ENCODE measurements around the gene HMG20B.
"Not testable (repeated sequence)": the region's sequence is repeated elsewhere in the genome, so short reads cannot be mapped to it uniquely, and the experiment has no call there.

Gene HMG20B

DNA sequence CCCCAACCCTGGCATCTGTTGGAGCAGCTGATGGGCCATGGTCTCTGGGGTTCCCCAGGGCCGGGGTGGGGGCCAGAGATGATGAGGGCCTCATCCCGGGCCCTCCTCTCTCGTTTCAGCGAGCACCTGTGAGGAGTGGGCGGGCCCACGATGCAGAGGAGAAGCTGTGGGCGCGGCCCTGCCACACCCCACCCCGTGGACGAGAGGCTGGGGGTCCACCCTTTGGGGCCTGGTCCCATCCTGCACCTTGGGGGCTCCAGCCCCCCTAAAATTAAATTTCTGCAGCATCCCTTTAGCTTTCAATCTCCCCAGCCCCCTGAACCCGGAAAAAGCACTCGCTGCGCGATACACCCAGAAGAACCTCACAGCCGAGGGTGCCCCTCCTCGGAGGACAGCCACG is 5.6 kb downstream of the HMG20B start:
- FAIRE-seq = no peak
- TF ChIP-seq, protein P1, sequence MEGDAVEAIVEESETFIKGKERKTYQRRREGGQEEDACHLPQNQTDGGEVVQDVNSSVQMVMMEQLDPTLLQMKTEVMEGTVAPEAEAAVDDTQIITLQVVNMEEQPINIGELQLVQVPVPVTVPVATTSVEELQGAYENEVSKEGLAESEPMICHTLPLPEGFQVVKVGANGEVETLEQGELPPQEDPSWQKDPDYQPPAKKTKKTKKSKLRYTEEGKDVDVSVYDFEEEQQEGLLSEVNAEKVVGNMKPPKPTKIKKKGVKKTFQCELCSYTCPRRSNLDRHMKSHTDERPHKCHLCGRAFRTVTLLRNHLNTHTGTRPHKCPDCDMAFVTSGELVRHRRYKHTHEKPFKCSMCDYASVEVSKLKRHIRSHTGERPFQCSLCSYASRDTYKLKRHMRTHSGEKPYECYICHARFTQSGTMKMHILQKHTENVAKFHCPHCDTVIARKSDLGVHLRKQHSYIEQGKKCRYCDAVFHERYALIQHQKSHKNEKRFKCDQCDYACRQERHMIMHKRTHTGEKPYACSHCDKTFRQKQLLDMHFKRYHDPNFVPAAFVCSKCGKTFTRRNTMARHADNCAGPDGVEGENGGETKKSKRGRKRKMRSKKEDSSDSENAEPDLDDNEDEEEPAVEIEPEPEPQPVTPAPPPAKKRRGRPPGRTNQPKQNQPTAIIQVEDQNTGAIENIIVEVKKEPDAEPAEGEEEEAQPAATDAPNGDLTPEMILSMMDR (IDR thresholded peaks at IDR 0.05; ENCODE audit: insufficient read depth, missing control alignments) = no peak
- DNase-seq (ENCODE audit: insufficient read length, low spot score) = no peak

DNA sequence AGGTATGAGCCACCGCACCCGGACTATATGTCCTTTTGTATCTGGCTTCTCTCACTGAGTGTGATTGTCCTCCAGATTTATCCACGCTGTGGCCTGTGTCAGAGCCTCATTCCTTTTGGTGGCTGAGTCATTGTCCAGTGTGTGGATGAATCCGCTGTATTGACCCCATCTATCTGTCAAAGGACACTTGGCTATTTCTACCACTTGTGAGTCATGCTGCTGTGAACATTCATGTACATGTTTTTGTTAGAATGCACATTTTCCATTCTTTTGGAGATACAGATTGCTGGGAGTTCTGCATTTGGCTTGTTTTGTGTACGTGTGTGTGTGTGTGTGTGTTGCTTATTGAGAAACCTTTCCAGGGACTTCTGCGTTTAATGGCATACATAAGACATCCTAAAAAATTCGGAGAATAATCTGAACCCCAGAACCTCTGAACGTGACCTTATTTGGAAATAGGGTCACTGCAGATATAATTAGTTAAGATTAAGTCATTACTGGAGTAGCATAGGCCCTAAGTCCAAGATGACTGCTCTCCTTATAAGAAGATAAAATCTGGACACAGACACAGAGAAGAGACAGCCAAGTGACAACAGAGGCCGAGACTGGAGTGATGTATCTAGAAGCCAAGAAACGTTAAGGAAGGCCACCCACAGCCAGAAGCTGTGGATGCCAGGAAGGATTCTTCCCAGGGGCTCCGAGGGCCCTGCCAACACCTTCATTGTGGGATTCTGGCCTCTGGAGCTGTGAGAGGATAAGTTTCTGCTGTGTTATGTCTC is 7.6 kb downstream of the HMG20B start:
- TF ChIP-seq, protein P1 (IDR thresholded peaks at IDR 0.05; ENCODE audit: insufficient read depth, missing control alignments) = no peak
- DNase-seq (ENCODE audit: insufficient read length, low spot score) (no peak), FAIRE-seq (no peak)

DNA sequence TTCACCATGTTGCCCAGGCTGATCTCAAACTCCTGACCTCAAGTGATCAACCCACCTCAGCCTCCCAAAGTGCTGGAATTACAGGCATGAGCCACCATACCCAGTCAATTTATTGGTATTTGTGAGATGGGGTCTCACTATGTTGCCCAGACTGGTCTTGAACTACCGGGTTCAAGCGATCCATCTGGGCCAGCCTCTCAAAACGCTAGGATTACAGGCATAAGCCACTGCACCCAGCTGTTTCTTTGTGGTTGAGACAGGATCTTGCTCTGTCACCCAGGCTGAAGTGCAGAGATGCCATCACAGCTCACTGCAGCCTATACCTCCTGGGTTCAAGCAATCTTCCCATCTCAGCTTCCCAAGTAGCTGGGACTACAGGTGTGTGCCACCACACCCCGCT is 9.0 kb downstream of the HMG20B start:
- FAIRE-seq; DNase-seq (ENCODE audit: insufficient read length, low spot score): not testable (repeated sequence)

DNA sequence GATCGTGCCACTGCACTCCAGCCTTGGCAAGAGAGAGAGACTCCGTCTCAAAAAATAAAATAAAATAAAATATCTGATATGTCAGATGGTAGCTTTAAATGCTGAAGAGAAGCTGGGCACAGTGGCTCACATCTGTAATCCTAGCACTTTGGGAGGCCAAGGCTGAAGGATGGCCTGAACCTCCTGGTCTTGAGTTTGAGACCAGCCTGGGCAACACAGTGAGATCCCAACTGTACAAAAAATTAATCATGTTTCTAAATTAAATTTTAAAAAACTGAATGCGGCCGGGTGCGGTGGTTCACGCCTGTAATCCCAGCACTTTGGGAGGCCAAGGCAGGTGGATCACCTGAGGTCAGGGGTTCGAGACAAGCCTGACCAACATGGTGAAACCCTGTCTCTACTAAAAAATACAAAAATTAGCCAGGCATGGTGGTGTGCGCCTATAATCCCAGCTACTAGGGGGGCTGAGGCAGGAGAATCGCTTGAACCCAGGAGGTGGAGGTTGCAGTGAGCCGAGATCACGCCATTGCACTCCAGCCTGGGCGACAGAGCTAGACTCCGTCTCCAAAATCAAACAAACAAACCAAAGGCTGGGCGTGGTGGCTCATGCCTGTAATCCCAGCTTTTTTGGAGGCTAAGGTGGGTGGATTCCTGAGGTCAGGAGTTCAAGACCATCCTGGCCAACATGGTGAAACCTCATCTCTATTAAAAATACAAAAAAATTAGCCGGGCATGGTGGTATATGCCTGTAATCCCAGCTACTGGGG is 11.5 kb downstream of the HMG20B start:
- not testable (repeated sequence) for FAIRE-seq; DNase-seq (ENCODE audit: insufficient read length, low spot score)

DNA sequence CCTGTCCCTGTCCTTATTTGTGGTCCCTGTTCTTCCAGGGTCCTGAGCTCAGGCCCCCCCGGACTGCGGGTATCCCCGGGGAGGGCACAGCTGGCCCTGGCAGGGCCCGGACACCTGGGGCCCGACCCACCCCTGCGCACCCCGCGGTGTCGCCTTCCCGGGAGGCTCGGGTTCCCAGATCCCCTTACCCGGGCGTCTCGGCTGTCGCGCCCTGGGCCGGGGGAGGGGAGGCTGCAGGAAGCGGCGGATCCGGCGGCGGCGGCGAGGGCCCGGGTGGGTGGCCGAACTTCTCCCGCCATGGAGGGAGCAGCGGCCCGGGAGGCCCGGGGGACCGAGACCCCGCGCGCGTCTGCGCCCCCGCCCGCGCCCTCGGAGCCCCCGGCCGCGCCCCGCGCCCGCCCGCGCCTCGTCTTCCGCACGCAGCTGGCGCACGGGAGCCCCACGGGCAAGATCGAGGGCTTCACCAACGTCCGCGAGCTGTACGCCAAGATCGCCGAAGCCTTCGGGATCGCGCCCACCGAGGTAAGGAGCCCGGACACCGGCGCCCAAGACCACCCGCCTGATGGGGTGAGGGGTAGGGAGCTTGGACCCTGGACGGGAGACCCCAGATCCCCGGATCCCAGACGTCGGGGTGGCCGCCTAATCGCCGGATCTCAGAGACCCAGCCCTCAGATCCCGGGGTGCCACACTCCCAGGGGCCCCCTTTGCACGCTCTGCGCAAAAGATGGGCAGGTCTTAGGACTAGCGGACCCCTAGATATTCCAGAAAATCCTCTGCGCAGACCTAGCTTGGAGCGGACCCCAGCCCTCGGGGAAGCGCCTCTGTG is 12.8 kb downstream of the HMG20B start, which contains the start of gene GIPC3:
TSS of gene GIPC3 (plus strand) at position 178 of the 826 bp plus-strand sequence. CDS start at position 298, 120 bp downstream.
- TF ChIP-seq, protein P1 (IDR thresholded peaks at IDR 0.05; ENCODE audit: insufficient read depth, missing control alignments) = no peak
- no peak for DNase-seq (ENCODE audit: insufficient read length, low spot score)
- FAIRE-seq = no peak

DNA sequence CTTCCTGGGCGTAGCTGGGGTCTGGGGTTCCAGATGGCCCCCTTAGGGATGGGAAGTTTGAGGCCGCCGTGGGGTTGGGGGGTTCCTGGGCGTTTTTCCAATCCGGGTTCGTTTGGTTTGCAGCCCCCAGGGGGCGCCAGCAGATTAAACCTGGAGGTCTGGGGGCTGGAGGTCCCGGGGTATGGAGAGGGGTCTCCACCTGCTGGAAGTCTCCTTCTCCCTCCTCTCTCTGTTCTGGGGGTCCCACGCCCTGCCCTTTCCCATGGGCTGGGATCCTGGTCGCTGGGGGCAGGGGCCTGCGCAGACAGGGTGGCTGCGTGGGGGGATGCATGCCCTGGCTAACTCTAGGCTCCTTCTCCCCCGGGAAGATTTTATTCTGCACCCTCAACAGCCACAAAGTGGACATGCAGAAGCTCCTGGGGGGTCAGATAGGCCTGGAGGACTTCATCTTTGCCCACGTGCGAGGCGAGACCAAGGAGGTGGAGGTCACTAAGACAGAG is 13.4 kb downstream of the HMG20B start:
- TF ChIP-seq, protein P1 (IDR thresholded peaks at IDR 0.05; ENCODE audit: insufficient read depth, missing control alignments) = peak; percentile 43
- FAIRE-seq (no peak), DNase-seq (ENCODE audit: insufficient read length, low spot score) (peak; percentile 83)

DNA sequence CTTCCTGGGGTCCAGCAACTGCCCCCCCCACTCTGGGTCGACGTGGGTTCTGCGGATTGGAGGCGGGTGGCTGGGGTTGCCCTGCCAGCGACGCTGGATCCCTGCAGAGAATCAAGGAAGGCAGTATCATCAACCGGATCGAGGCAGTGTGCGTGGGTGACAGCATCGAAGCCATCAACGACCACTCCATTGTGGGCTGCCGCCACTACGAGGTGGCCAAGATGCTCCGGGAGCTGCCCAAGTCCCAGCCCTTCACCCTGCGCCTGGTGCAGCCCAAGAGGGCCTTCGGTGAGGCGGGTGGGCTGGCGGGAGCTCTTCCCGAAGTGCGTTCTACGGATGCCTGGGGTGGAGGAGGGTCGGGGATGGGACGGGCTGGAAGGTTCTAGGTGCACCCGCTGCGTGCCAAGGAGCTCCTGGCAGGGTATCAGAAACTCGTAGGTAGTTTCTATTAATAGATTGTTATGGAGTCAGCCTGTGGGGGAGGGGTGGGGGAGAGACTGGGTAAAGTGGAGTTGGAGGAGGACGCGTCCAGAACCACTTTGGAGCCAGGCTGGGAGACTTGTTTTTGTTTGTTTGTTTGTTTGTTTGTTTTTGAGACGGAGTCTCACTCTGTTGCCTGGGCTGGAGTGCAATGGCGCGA is 14.1 kb downstream of the HMG20B start:
- FAIRE-seq (no peak), DNase-seq (ENCODE audit: insufficient read length, low spot score) (no peak)
- TF ChIP-seq, protein P1 (IDR thresholded peaks at IDR 0.05; ENCODE audit: insufficient read depth, missing control alignments) = no peak
